ENCODE results near the gene ABCA5.

DNA sequence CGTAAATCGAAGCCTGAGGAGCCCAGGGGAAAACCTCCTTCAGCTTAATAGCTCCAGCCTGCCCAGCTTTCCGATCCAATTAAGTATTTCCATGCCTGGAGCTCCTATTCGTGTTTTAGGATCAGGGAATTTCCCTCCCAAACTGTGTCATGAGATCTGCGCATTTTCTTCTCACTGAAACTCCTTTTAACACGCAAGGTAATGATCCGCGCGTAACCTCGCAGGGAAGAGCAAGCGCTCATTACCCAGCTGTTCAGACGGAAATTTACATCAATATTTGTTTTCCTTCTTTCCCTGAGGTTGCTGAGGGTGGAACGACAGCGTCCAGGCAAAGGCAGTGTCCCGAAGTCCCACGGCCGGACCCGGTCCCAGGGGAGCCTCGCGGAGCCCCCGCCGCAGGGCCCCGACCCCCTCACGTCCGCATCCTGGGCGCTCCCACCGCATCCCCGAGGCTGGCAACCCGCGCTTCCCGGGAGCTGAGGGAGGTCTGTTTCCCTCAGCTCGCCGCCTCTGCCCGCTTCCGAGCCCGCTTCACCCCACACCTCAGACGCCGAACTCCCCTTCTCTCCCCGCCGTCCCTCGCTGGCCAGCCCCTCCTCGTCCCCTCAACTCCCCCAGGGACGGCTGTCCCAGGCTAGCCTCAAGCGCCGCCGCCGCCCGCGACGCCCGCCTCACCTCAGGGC is 415 bp downstream of the ABCA5 start:
- TF ChIP-seq GATA2 (IDR thresholded peaks at IDR 0.05; ENCODE audit: low read depth, low read length) (no peak), GATA3 (IDR thresholded peaks at IDR 0.05; ENCODE audit: low read depth, low read length) (no peak)
